Vagina (tissue), 2 donors: Measurements from ENCODE around the gene MACROD2. TPM values are rescaled to one million over a fixed set of nuclear protein-coding genes. Genes with fewer than 3 reads are reported as not detected.

Experiments used
- DNase-seq, 2 donors: peaks; one replicate each; pipeline ENCODE4 v3.0.0-alpha.2; 2017; ENCODE audit errors: extremely low spot score in 2 of 2
- H3K27ac ChIP-seq: fragments of 200-600 bp; sonication (generic); one replicate; pipeline ENCODE4 v1.5.1; 2019
- H3K27me3 ChIP-seq: fragments of 200-600 bp; sonication (generic); one replicate; pipeline ENCODE4 v1.5.1; 2019
- H3K36me3 ChIP-seq, 2 donors: fragments of 200-600 bp; sonication (generic); one replicate each; pipeline ENCODE4 v1.5.1; 2017 to 2019
- H3K4me1 ChIP-seq: fragments of 200-600 bp; sonication (generic); one replicate; pipeline ENCODE4 v1.5.1; 2019
- H3K4me3 ChIP-seq, 2 donors: fragments of 200-600 bp; sonication (generic); 1 replicate in 1 of 2; 2 replicates in 1 of 2; pipeline ENCODE4 v1.5.1; 2016 to 2019
- H3K9me3 ChIP-seq: fragments of 200-600 bp; sonication (generic); one replicate; pipeline ENCODE4 v1.5.1; 2019
- POLR2A ChIP-seq, 2 donors: fragments of 450-650 bp; IDR thresholded peaks; one replicate each; pipeline ENCODE4 v1.6.1; 2017; ENCODE audit warnings: antibody characterized with exemption in 2 of 2, mild to moderate bottlenecking in 2 of 2, moderate library complexity in 2 of 2
- POLR2AphosphoS5 ChIP-seq, 2 donors: sonication (generic); formaldehyde crosslinking; IDR thresholded peaks; one replicate each; pipeline ENCODE4 v1.9.0; 2017; ENCODE audit warnings: antibody characterized with exemption in 2 of 2, mild to moderate bottlenecking in 2 of 2, low read depth in 1 of 2; ENCODE audit not compliant: insufficient read depth in 1 of 2
- intact Hi-C: fragments of 100-400 bp; cut with DNase I; formaldehyde crosslinking; loops from one replicate; pipeline ENCODE4 v1.15.1; 2023
- total RNA-seq: library from RNA; depleted of rRNA; stranded (reverse); fragments of >200 nt; gene quantifications from one replicate; pipeline ENCODE4 v1.2.3, GENCODE V29; 2016
- TF ChIP-seq, protein P1 (sequence below), 3 experiments: fragments of 450-650 bp in 2 of 3; fragments of 200-600 bp in 1 of 3; sonication (generic) in 1 of 3; IDR thresholded peaks; one replicate each; pipeline ENCODE4 v1.5.1; 2017 to 2019; ENCODE audit warnings: antibody characterized with exemption in 3 of 3, mild to moderate bottlenecking in 2 of 3, moderate library complexity in 2 of 3

Gene MACROD2
- total RNA-seq, 1 donor from 2014 or later, result 12.5 TPM

GRCh38 chr20:14312001-14312400, 316.7 kb downstream of the MACROD2 start:
- Histone ChIP-seq H3K4me3 (no peak overlapping the region), H3K9me3 (no peaks in the 10 kb centered on the region), H3K27me3 (no peaks in the 10 kb centered on the region), H3K27ac (no peak overlapping the region), H3K4me1 (no peaks in the 10 kb centered on the region), H3K36me3 (no peaks in the 10 kb centered on the region)
- intact Hi-C loops, result no loop called here
- TF ChIP-seq POLR2A (IDR thresholded peaks at IDR 0.05) (no peak), POLR2AphosphoS5 (IDR thresholded peaks at IDR 0.05; ENCODE audit: insufficient read depth in 1 of 2, low read depth in 1 of 2) (no peak)
- TF ChIP-seq, protein P1, sequence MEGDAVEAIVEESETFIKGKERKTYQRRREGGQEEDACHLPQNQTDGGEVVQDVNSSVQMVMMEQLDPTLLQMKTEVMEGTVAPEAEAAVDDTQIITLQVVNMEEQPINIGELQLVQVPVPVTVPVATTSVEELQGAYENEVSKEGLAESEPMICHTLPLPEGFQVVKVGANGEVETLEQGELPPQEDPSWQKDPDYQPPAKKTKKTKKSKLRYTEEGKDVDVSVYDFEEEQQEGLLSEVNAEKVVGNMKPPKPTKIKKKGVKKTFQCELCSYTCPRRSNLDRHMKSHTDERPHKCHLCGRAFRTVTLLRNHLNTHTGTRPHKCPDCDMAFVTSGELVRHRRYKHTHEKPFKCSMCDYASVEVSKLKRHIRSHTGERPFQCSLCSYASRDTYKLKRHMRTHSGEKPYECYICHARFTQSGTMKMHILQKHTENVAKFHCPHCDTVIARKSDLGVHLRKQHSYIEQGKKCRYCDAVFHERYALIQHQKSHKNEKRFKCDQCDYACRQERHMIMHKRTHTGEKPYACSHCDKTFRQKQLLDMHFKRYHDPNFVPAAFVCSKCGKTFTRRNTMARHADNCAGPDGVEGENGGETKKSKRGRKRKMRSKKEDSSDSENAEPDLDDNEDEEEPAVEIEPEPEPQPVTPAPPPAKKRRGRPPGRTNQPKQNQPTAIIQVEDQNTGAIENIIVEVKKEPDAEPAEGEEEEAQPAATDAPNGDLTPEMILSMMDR (IDR thresholded peaks at IDR 0.05), result no peak
- DNase-seq, result no peak

DNA sequence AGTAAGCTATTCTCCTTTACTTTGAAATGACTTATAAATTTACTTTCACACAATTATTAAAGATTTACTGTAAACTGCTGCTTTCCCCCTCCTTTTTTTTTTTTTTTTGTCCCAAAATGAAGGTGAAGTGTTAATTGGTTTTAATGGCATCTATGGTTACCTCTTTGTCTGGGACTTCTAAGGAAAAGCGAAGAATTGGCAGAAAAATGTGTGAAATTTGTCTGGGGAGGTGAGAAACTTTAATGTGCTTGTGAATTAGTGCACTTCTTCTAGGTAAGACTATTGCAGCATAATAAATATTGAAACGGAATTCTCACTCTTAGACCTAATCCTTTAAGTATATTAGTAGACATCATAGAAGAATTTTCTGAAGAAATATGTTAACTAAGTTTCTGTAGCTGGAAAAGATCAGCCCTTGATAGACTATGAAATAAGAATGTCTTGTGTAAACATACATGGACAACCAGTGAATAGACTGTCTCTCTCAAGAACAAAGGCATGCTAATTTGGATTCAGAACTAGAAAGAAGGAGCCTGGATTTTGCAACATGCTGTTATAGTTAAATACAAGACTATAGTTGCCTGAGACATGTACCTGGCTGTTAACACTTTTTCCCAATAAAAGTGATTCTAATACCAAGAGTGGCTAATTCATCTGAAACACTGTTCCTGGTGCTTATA, 318.2 kb downstream of the MACROD2 start:
- H3K4me3 ChIP-seq, result no peak overlapping the region
- TF ChIP-seq POLR2AphosphoS5 (IDR thresholded peaks at IDR 0.05; ENCODE audit: insufficient read depth in 1 of 2, low read depth in 1 of 2) (no peak), POLR2A (IDR thresholded peaks at IDR 0.05) (no peak)
- TF ChIP-seq, protein P1 (IDR thresholded peaks at IDR 0.05), result no peak
- no peak overlapping the region for H3K27ac ChIP-seq
- H3K4me1 ChIP-seq, result no peaks in the 10 kb centered on the region
- H3K27me3 ChIP-seq, result no peaks in the 10 kb centered on the region
- H3K9me3 ChIP-seq, result no peaks in the 10 kb centered on the region
- DNase-seq, result no peak
- no peaks in the 10 kb centered on the region for H3K36me3 ChIP-seq
- intact Hi-C loops, result no loop called here

DNA sequence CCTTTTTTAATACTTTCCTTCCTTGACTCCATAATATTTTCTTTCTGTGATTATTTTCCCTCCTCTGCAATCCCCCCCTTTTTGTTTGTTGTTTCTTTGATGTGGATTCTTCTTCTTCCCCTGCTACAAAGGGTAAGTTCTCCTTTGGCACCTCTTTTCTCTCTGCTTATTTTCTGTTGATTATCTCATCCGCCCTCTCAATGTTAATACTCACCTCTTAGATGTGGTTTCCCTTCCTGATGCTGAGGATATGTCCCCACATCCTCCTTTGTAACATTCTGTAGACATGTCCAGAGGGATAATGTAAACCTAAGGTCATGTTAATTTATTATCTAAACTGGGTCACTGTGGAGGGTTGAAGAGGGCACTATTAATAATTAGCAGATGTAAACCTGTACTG, 324.4 kb downstream of the MACROD2 start:
- Histone ChIP-seq H3K9me3 (no peaks in the 10 kb centered on the region), H3K27ac (no peak overlapping the region), H3K27me3 (no peaks in the 10 kb centered on the region), H3K36me3 (no peaks in the 10 kb centered on the region), H3K4me1 (no peaks in the 10 kb centered on the region), H3K4me3 (no peak overlapping the region)
- TF ChIP-seq POLR2AphosphoS5 (IDR thresholded peaks at IDR 0.05; ENCODE audit: insufficient read depth in 1 of 2, low read depth in 1 of 2) (no peak), POLR2A (IDR thresholded peaks at IDR 0.05) (no peak)
- TF ChIP-seq, protein P1 (IDR thresholded peaks at IDR 0.05), result no peak
- intact Hi-C loops, result no loop called here
- no peak for DNase-seq

DNA sequence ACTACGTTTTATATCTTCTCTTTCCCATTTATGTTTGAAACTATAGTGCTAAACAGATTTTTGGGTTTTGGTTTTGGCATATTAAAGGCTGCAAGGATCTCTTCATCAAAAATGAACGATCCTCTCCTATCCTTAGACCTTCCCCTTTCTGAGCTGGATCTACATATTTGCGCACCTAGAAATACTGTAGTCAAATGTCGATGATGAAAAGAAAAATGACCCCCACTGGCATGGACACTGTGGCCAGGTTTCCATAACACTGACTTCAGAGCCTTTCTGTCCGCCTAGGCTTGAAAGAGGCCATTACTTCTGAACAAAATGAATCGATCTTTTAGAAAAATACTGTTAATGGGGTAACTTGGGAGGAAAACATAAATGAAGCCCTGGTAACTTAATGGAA, 336.3 kb downstream of the MACROD2 start:
- no peak for DNase-seq
- intact Hi-C loops, result no loop called here
- Histone ChIP-seq H3K27me3 (no peaks in the 10 kb centered on the region), H3K9me3 (no peaks in the 10 kb centered on the region), H3K4me3 (no peak overlapping the region), H3K4me1 (peaks cover 16% of the 10 kb centered on the region), H3K36me3 (peaks cover 0 to 10% of the 10 kb centered on the region in 2 donors), H3K27ac (no peak overlapping the region)
- no peak for TF ChIP-seq POLR2A (IDR thresholded peaks at IDR 0.05)
- TF ChIP-seq, protein P1 (IDR thresholded peaks at IDR 0.05), result no peak
- TF ChIP-seq POLR2AphosphoS5 (IDR thresholded peaks at IDR 0.05; ENCODE audit: insufficient read depth in 1 of 2, low read depth in 1 of 2), result no peak

DNA sequence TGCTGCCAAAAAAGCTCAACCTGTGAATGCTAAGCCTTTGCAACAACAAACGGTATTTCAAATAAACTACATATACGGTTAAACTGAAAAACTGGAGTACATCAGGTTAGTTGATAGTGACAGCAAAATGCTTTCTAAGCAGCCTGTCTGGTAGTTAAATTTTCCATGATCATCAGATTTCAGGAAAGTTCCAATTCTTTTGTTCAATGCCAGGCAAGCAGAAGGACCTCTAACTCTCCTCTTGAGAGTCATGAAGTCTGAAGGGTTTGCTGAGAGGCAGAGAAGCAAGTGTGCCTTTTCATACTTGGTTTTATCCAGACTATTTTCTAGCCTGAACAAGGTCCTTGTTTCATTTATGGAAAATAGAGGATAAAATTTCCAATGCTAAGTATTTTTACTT, 337.6 kb downstream of the MACROD2 start:
- TF ChIP-seq POLR2A (IDR thresholded peaks at IDR 0.05), result no peak
- TF ChIP-seq POLR2AphosphoS5 (IDR thresholded peaks at IDR 0.05; ENCODE audit: insufficient read depth in 1 of 2, low read depth in 1 of 2), result no peak
- TF ChIP-seq, protein P1 (IDR thresholded peaks at IDR 0.05), result no peak
- H3K4me1 ChIP-seq, result peaks cover 20% of the 10 kb centered on the region
- no peaks in the 10 kb centered on the region for H3K9me3 ChIP-seq
- no peak overlapping the region for H3K27ac ChIP-seq
- DNase-seq, result no peak
- no peak overlapping the region for H3K4me3 ChIP-seq
- intact Hi-C loops, result no loop called here
- H3K36me3 ChIP-seq, result no peaks in the 10 kb centered on the region
- no peaks in the 10 kb centered on the region for H3K27me3 ChIP-seq
